SIG-M5 treated with dmso at 0.1 percent for 504 hours (cell line): ENCODE data around the gene PSENEN.
"Not testable (repeated sequence)": the region's sequence is repeated elsewhere in the genome, so short reads cannot be mapped to it uniquely, and the experiment has no call there.

ENCODE experiments used
- DNase-seq: peaks from one replicate; lab custom pipeline; 2025; ENCODE audit not compliant: unreplicated experiment; lab: John Stamatoyannopoulos, UW

The PSENEN gene

GRCh38 chr19:35768082-35768421 is 22.6 kb downstream of the PSENEN start:
- DNase-seq = no peak

DNA sequence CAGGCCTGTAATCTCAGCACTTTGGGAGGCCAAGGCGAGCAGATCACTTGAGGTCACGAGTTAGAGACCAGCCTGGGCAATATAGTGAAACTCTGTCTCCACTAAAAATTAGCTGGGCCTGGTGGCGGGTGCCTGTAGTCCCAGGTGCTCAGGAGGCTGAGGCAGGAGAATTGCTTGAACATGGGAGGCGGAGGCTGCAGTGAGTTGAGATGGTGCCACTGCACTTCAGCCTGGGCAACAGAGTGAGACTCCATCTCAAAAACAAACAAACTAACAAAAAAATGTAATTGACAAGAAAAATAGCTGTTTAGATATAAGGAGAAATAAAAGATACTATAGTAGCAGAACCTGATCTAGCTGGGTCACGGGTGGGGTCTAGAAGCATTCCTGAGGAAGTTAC is 26.9 kb downstream of the PSENEN start:
- DNase-seq = not testable (repeated sequence)

GRCh38 chr19:35773020-35773806 is 27.8 kb downstream of the PSENEN start:
- DNase-seq = no peak

GRCh38 chr19:35774274-35775045 is 29.0 kb downstream of the PSENEN start:
- DNase-seq = no peak

DNA sequence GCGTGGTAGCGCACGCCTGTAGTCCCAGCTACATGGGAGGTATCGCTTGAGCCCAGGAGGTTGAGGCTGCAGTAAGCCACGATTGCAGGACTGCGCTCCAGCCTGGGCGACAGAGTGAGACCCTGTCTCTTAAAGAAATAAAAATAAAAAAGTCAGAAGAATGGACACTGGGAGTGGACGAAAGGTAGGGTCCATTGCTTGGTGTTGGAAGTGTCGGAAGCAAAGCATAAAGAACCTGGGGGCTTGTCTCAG is 29.5 kb downstream of the PSENEN start:
- no peak for DNase-seq

DNA sequence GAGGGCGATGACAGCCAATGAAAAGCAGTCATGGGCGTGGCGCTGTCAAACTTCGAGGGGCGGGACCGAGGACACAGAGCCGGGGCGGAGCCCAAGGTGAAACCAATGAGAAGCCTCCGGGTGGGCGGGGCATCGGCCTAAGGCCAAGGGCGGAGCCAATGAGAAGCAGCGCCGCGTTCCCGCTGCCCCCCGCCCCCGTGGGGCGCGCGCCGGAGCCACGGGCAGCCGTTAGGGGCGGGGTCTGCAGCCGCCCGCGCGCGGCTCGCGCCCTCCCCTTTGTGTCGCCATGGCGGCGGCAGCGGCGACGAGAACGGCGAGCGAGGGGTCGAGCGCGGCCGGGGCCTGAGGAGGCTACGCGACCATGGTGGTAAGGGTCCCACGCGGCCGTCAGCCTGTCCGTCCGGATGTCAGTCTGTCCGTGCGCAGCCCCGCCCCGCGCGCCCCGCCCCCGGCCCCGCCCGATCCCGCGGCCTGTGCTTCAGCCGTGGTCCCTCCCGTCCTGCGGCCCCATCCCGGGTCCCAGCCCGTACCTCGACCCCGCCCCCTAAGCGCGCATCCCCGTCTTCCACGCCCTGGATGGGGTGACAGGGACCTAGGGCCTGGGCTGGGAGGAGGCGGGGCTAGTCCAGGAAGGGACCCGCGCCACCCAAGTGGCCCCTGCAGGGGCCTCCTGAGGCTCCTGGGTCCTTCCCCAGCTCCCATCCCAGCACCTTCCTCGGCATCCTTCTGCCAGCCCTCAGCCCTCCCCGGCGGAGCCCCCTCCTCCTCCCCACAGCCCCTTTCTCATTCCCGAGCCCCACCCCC is 30.0 kb downstream of the PSENEN start, which contains the start of gene ARHGAP33:
Gene ARHGAP33 (plus strand): TSS at position 267 of the 804 bp plus-strand sequence. CDS start 95 bp downstream, at position 362.
- peak; percentile 94 for DNase-seq

GRCh38 chr19:35776102-35776788 is 30.8 kb downstream of the PSENEN start:
- no peak for DNase-seq

DNA sequence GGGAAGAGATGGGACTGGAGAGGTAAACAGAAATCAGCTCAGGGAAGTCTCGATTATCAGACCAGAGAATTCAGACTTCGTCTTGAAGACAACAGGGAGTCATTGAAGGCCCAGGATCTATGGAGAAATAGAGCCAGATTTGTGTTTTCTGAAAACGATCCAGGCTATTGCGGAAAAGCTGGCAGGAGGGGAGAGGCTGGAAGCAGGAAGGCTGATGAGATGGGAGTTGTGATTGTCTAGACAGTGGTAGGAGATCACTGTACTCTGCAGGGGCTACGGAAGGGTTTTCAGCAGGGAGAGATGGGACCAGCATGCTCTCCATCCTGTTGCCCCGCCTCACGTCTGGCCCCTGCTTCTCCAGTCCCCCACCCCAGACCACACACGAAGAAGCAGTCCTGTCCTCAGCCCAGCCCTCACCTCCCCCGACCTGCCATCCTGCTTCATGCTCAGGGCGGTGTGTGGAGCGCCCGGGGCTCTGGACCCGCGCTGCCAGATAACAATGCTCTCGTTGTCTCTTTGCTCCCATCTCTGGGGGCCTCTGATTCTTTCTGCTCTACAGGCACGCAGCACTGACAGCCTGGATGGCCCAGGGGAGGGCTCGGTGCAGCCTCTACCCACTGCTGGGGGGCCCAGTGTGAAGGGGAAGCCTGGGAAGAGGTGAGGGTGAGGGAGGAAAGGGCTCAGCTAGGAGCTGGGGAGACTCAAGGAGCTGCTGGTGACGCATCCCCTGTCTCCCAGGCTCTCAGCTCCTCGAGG is 31.8 kb downstream of the PSENEN start:
- no peak for DNase-seq

DNA sequence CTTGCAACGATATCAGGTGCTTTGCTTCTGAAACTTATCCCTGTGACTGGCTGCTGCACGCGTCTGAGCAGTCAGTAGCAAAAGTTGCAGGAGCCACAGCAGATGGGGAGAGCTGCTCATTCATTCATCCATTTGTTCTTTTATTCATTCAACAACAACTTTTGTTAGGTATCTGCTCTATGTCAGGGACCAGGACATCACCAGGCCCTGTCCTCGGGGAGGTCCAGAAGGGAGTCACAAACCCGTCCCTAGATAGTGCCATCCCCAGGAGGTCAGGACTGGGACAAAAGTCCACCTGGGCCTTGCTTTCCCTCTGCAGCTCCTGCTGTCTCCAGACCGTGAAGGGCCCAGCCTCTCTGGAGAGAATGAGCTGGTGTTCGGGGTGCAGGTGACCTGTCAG is 32.5 kb downstream of the PSENEN start:
- DNase-seq = no peak

DNA sequence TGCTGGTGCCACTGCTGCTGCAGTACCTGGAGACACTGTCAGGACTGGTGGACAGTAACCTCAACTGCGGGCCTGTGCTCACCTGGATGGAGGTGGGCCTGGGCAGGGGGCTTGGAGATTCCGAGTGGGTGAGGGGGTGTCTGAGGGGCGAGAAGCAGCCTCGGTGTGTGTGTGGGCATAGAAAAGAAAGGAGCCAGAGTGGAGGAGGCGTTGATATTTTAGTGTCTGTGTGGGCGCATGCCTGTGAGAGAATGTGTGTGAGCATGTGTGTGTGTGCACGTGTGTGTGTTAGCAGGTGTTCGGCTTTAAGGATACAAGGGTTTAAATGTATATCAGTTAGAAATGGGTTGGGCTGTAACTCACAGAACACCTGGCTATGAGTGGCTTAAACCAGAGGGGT is 33.6 kb downstream of the PSENEN start:
- no peak for DNase-seq

- no peak for DNase-seq
These were observed 34.6 kb downstream of the PSENEN start for GRCh38 chr19:35780058-35780457.

DNA sequence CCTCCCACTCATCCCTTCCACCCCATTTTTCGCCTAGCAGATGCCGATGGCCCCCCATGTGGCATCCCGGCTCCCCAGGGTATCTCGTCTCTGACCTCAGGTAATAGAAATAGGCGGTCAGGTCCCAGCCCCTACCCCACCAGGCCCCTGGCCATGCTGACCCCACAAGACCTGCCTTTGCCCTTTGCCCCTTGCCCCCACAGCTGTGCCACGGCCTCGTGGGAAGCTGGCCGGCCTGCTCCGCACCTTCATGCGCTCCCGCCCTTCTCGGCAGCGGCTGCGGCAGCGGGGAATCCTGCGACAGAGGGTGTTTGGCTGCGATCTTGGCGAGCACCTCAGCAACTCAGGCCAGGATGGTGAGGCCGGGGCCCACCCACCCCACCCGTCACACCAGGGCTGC is 35.3 kb downstream of the PSENEN start:
- no peak for DNase-seq

DNA sequence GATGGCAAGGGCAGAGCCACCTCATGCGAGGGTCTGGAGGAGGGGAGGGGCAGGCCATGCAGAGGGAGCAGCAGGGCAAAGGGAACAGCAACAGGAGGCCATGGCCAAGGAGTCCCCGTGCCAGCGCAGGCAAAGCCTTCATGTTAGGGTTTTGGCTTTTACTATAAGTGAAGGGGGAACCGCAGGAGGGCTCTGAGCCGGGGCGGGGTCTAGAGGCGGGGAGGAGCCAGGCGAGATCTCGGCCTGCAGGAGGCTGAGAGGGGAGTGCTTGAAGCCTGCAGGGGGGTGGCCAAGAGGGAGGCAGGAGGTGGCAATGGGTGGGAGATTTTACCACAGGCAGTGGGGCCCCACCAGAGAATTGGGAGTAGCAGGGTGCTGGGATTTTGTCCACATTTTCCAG is 36.2 kb downstream of the PSENEN start:
- DNase-seq = no peak

DNA sequence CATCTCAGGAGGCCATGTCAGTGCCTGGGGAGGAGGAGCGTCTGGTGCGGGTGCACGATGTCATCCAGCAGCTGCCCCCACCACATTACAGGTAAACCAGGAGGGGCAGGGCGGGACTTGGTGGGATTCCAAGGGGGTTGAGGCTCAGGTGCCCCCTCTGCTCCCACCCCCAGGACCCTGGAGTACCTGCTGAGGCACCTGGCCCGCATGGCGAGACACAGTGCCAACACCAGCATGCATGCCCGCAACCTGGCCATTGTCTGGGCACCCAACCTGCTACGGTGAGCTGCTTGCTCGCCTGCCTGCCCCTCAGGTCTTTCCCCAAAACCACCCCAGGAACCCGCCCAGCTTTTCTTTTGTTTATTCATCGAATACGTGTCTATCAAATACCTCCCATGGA is 37.1 kb downstream of the PSENEN start:
- DNase-seq = no peak

GRCh38 chr19:35783469-35784434 is 38.3 kb downstream of the PSENEN start:
- no peak for DNase-seq

DNA sequence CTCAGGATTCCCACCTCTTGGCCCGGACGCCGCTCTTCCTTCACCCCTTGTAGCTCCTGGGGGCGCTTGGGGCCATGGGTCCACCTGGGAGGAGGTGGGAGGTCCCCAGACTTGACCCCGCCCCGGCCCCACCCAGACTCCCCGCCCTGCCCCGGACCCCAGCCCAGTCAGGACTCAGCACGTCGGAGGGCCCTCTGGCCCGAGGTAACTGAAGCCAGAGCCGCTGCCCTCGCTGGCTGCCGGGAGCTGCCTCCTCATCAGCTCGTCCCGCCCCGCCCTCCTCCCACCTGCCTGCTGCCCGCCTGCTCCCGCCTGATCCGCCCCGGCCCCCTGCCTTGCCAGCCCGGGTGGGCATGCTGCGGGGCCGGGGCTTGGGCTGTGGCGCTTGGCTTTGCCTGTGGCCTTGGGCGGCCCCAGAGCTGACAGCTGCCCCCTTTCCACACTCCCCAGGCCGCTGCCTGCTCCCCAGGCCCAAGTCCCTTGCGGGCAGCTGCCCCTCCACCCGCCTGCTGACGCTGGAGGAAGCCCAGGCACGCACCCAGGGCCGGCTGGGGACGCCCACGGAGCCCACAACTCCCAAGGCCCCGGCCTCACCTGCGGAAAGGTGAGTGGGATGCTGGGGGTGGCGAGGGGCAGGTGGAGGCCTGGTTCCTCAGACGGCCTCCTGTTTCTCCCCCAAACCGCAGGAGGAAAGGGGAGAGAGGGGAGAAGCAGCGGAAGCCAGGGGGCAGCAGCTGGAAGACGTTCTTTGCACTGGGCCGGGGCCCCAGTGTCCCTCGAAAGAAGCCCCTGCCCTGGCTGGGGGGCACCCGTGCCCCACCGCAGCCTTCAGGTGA is 39.3 kb downstream of the PSENEN start:
- DNase-seq = no peak

DNA sequence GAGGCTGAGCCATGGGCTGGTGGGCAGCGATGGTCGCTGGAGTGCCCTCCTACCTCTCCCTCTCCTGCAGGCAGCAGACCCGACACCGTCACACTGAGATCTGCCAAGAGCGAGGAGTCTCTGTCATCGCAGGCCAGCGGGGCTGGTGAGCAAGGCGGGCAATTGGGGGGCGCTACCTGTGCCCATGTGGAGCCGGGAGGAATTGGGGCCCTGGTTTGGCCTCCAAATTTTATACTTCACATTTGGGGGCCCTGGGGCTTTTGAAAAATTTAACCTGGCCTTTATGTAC is 39.8 kb downstream of the PSENEN start:
- no peak for DNase-seq

DNA sequence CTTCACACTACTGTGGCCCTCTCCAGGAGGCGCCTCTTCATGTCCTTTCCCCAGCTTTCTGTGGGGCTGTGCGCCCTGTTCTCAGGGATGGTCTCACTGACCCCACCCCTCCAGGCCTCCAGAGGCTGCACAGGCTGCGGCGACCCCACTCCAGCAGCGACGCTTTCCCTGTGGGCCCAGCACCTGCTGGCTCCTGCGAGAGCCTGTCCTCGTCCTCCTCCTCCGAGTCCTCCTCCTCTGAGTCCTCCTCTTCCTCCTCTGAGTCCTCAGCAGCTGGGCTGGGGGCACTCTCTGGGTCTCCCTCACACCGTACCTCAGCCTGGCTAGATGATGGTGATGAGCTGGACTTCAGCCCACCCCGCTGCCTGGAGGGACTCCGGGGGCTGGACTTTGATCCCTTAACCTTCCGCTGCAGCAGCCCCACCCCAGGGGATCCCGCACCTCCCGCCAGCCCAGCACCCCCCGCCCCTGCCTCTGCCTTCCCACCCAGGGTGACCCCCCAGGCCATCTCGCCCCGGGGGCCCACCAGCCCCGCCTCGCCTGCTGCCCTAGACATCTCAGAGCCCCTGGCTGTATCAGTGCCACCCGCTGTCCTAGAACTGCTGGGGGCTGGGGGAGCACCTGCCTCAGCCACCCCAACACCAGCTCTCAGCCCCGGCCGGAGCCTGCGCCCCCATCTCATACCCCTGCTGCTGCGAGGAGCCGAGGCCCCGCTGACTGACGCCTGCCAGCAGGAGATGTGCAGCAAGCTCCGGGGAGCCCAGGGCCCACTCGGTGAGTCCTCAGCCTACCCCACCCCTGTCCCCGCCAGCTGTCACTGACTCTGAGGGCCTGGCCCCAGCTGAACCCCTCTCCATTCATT is 41.1 kb downstream of the PSENEN start:
- no peak for DNase-seq
